ENCODE results near the gene TNFRSF11A.

GRCh38 chr18:62387257-62387656 is 62.1 kb downstream of the TNFRSF11A start:
- TF ChIP-seq CTCF (IDR thresholded peaks at IDR 0.05) (no peak), POLR2A (IDR thresholded peaks at IDR 0.05) (no peak), EP300 (IDR thresholded peaks at IDR 0.05) (no peak), POLR2AphosphoS5 (IDR thresholded peaks at IDR 0.05) (no peak)
